BLaER1 treated with 17β-estradiol and CSF1 and Interleukin-3, amounts not matched to agents 10 nM and 100 nM (cell line): Measurements from ENCODE around the gene CREB5.

ENCODE experiments used
- H3K27ac ChIP-seq, 11 experiments: shearing (Covaris generic); formaldehyde crosslinking; 2 replicates each; pipeline ENCODE4 v1.8.1; 2022
- H3K27me3 ChIP-seq, 11 experiments: shearing (Covaris generic); formaldehyde crosslinking; 2 replicates each; pipeline ENCODE4 v1.8.1; 2022
- H3K36me3 ChIP-seq, 11 experiments: shearing (Covaris generic); formaldehyde crosslinking; 2 replicates each; pipeline ENCODE4 v1.8.1; 2022
- H3K4me1 ChIP-seq, 10 experiments: shearing (Covaris generic); formaldehyde crosslinking; 2 replicates each; pipeline ENCODE4 v1.8.1; 2022
- H3K4me2 ChIP-seq, 11 experiments: shearing (Covaris generic); formaldehyde crosslinking; 2 replicates each; pipeline ENCODE4 v1.8.1; 2022
- H3K4me3 ChIP-seq, 10 experiments: shearing (Covaris generic); formaldehyde crosslinking; 2 replicates each; pipeline ENCODE4 v1.8.1; 2022
- H3K9ac ChIP-seq, 11 experiments: shearing (Covaris generic); formaldehyde crosslinking; 2 replicates each; pipeline ENCODE4 v1.8.1; 2022
- H3K9me3 ChIP-seq, 11 experiments: shearing (Covaris generic); formaldehyde crosslinking; replicated peaks in 1 of 11; 2 replicates each; pipeline ENCODE4 v1.8.1; 2022
- H4K20me1 ChIP-seq, 11 experiments: shearing (Covaris generic); formaldehyde crosslinking; 2 replicates each; pipeline ENCODE4 v1.8.1; 2022
- Cebpa-rat ChIP-seq, 11 experiments: shearing (Covaris generic); IDR thresholded peaks; 2 replicates each; pipeline ENCODE4 v1.8.1; 2022

CREB5 gene

GRCh38 chr7:28723336-28723735, 311.0 kb downstream of the CREB5 start:
- Histone ChIP-seq H3K36me3 (peaks cover 0 to 5% (median 0%) of the 10 kb centered on the region in 11 experiments; a peak in 3 of 22 replicates), H3K9me3 (no peaks in the 10 kb centered on the region)
- no peak for TF ChIP-seq Cebpa-rat (IDR thresholded peaks at IDR 0.05)

GRCh38 chr7:28724563-28724962, 312.2 kb downstream of the CREB5 start:
- Histone ChIP-seq H3K9ac (no peak overlapping the region), H3K4me3 (no peak overlapping the region), H4K20me1 (no peaks in the 10 kb centered on the region), H3K27ac (no peak overlapping the region), H3K27me3 (no peaks in the 10 kb centered on the region; a peak in 1 of 22 replicates), H3K4me2 (peak overlapping the region in 1 of 11 experiments; percentile 34; a peak in 1 of 22 replicates), H3K4me1 (peaks cover 0 to 28% (median 2%) of the 10 kb centered on the region in 10 experiments; a peak in 9 of 20 replicates), H3K9me3 (no peaks in the 10 kb centered on the region), H3K36me3 (peaks cover 0 to 4% (median 0%) of the 10 kb centered on the region in 11 experiments; a peak in 3 of 22 replicates)
- TF ChIP-seq Cebpa-rat (IDR thresholded peaks at IDR 0.05), result no peak

More at GRCh38 chr7:28723336-28723735, 311.0 kb downstream of the CREB5 start:
- peaks cover 0 to 22% (median 0%) of the 10 kb centered on the region in 10 experiments; a peak in 7 of 20 replicates for H3K4me1 ChIP-seq
- H3K9ac ChIP-seq, result no peak overlapping the region
- no peak overlapping the region for H3K27ac ChIP-seq
- no peaks in the 10 kb centered on the region for H4K20me1 ChIP-seq
- no peaks in the 10 kb centered on the region for H3K27me3 ChIP-seq
- H3K4me3 ChIP-seq, result no peak overlapping the region
- no peak overlapping the region for H3K4me2 ChIP-seq

GRCh38 chr7:28725045-28725642, 312.8 kb downstream of the CREB5 start:
- no peak for TF ChIP-seq Cebpa-rat (IDR thresholded peaks at IDR 0.05)
- no peaks in the 10 kb centered on the region; a peak in 1 of 22 replicates for H3K27me3 ChIP-seq

GRCh38 chr7:28725911-28726310, 313.6 kb downstream of the CREB5 start:
- TF ChIP-seq Cebpa-rat (IDR thresholded peaks at IDR 0.05), result no peak
- Histone ChIP-seq H3K9me3 (no peaks in the 10 kb centered on the region), H3K4me3 (no peak overlapping the region), H3K36me3 (peaks cover 0 to 4% (median 0%) of the 10 kb centered on the region in 11 experiments; a peak in 1 of 22 replicates), H3K27ac (no peak overlapping the region), H3K27me3 (no peaks in the 10 kb centered on the region; a peak in 1 of 22 replicates), H3K4me2 (peak overlapping the region in 4 of 11 experiments; percentile 8 to 69 (median 38); a peak in 7 of 22 replicates), H3K4me1 (peaks cover 0 to 30% (median 2%) of the 10 kb centered on the region in 10 experiments; a peak in 9 of 20 replicates), H3K9ac (no peak overlapping the region), H4K20me1 (no peaks in the 10 kb centered on the region)

More at GRCh38 chr7:28725045-28725642, 312.8 kb downstream of the CREB5 start:
- H3K4me3 ChIP-seq, result no peak overlapping the region
- H3K4me1 ChIP-seq, result peaks cover 0 to 30% (median 2%) of the 10 kb centered on the region in 10 experiments; a peak in 9 of 20 replicates
- H3K4me2 ChIP-seq, result peak overlapping the region in 3 of 11 experiments; percentile 34 to 69 (median 42); a peak in 6 of 22 replicates
- H4K20me1 ChIP-seq, result no peaks in the 10 kb centered on the region
- H3K9me3 ChIP-seq, result no peaks in the 10 kb centered on the region
- H3K36me3 ChIP-seq, result peaks cover 0 to 4% (median 0%) of the 10 kb centered on the region in 11 experiments; a peak in 2 of 22 replicates
- no peak overlapping the region for H3K9ac ChIP-seq
- no peak overlapping the region for H3K27ac ChIP-seq

- Histone ChIP-seq H3K27ac (no peak overlapping the region), H3K4me3 (no peak overlapping the region), H3K27me3 (no peaks in the 10 kb centered on the region; a peak in 1 of 22 replicates), H3K9ac (no peak overlapping the region), H3K9me3 (no peaks in the 10 kb centered on the region), H3K4me1 (peaks cover 0 to 30% (median 2%) of the 10 kb centered on the region in 10 experiments; a peak in 9 of 20 replicates), H3K4me2 (peak overlapping the region in 2 of 11 experiments; percentile 42 to 69; a peak in 5 of 22 replicates), H3K36me3 (peaks cover 0 to 4% (median 0%) of the 10 kb centered on the region in 11 experiments; a peak in 1 of 22 replicates), H4K20me1 (no peaks in the 10 kb centered on the region)
- TF ChIP-seq Cebpa-rat (IDR thresholded peaks at IDR 0.05), result no peak
Observed at GRCh38 chr7:28726555-28726954, 314.2 kb downstream of the CREB5 start.

GRCh38 chr7:28729281-28729680, 317.0 kb downstream of the CREB5 start:
- Histone ChIP-seq H3K9ac (no peak overlapping the region), H3K9me3 (no peaks in the 10 kb centered on the region), H3K4me2 (peak overlapping the region in 3 of 11 experiments; percentile 5 to 34 (median 20); a peak in 4 of 22 replicates), H3K4me1 (peaks cover 0 to 30% (median 2%) of the 10 kb centered on the region in 10 experiments; a peak in 9 of 20 replicates), H3K36me3 (0 out of 22 replicates have a peak, but pooled peaks cover 0 to 3% (median 0%) of the 10 kb centered on the region in 11 experiments), H4K20me1 (peaks cover 0 to 5% (median 0%) of the 10 kb centered on the region in 11 experiments; a peak in 1 of 22 replicates), H3K4me3 (no peak overlapping the region), H3K27me3 (no peaks in the 10 kb centered on the region; a peak in 1 of 22 replicates), H3K27ac (no peak overlapping the region)
- TF ChIP-seq Cebpa-rat (IDR thresholded peaks at IDR 0.05), result no peak

GRCh38 chr7:28729727-28730126, 317.4 kb downstream of the CREB5 start:
- TF ChIP-seq Cebpa-rat (IDR thresholded peaks at IDR 0.05), result no peak
- Histone ChIP-seq H3K27ac (no peak overlapping the region), H3K9ac (no peak overlapping the region), H3K4me1 (peaks cover 0 to 29% (median 2%) of the 10 kb centered on the region in 10 experiments; a peak in 9 of 20 replicates), H3K36me3 (no peaks in the 10 kb centered on the region), H3K4me2 (peak overlapping the region in 1 of 11 experiments; percentile 20; a peak in 2 of 22 replicates), H3K9me3 (no peaks in the 10 kb centered on the region), H4K20me1 (peaks cover 0 to 5% (median 0%) of the 10 kb centered on the region in 11 experiments; a peak in 1 of 22 replicates), H3K4me3 (no peak overlapping the region), H3K27me3 (no peaks in the 10 kb centered on the region; a peak in 1 of 22 replicates)

- no peak for TF ChIP-seq Cebpa-rat (IDR thresholded peaks at IDR 0.05)
- H3K4me1 ChIP-seq, result peaks cover 0 to 15% (median 2%) of the 10 kb centered on the region in 10 experiments; a peak in 9 of 20 replicates
Observed at GRCh38 chr7:28731092-28731658, 318.9 kb downstream of the CREB5 start.

More at GRCh38 chr7:28731092-28731658, 318.9 kb downstream of the CREB5 start:
- peaks cover 0 to 5% (median 0%) of the 10 kb centered on the region in 11 experiments; a peak in 1 of 22 replicates for H4K20me1 ChIP-seq
- no peak overlapping the region for H3K27ac ChIP-seq
- H3K9me3 ChIP-seq, result no peaks in the 10 kb centered on the region
- no peak overlapping the region for H3K4me3 ChIP-seq
- no peaks in the 10 kb centered on the region; a peak in 1 of 22 replicates for H3K27me3 ChIP-seq
- no peaks in the 10 kb centered on the region for H3K36me3 ChIP-seq
- H3K9ac ChIP-seq, result no peak overlapping the region
- H3K4me2 ChIP-seq, result no peak overlapping the region
